Kidney epithelial cell (primary cell): Measurements from ENCODE around the gene OGFR. TPM values are rescaled to one million over a fixed set of nuclear protein-coding genes. Genes with fewer than 3 reads are reported as not detected.

Experiments
- DNase-seq: peaks from one replicate; pipeline ENCODE4 v3.0.0-alpha.2; 2010; ENCODE audit warnings: low read depth
- H3K27me3 ChIP-seq: 2 replicates; pipeline ENCODE4 v1.6.0; 2011; ENCODE audit warnings: low read length; ENCODE audit not compliant: control insufficient read depth, insufficient read depth
- H3K36me3 ChIP-seq: 2 replicates; pipeline ENCODE4 v1.5.1; 2011; ENCODE audit warnings: low read length; ENCODE audit not compliant: control insufficient read depth, insufficient read depth
- H3K4me3 ChIP-seq: 2 replicates; pipeline ENCODE4 v1.5.1; 2011; ENCODE audit warnings: low read depth, mild to moderate bottlenecking, control low read depth, low read length
- total RNA-seq: library from RNA; depleted of rRNA; stranded (reverse); fragments of >200 nt; gene quantifications from 2 replicates; pipeline ENCODE4 v1.2.3, GENCODE V29; 2015
- TF ChIP-seq, protein P1 (sequence below): IDR thresholded peaks from 2 replicates; pipeline ENCODE4 v1.5.1; 2011; ENCODE audit warnings: mild to moderate bottlenecking, moderate library complexity, low read length, control low read depth, inconsistent platforms; ENCODE audit not compliant: insufficient read depth, poor library complexity, severe bottlenecking

The OGFR gene
- total RNA-seq, 1 donor from 2014 or later, result 61.3 TPM

DNA sequence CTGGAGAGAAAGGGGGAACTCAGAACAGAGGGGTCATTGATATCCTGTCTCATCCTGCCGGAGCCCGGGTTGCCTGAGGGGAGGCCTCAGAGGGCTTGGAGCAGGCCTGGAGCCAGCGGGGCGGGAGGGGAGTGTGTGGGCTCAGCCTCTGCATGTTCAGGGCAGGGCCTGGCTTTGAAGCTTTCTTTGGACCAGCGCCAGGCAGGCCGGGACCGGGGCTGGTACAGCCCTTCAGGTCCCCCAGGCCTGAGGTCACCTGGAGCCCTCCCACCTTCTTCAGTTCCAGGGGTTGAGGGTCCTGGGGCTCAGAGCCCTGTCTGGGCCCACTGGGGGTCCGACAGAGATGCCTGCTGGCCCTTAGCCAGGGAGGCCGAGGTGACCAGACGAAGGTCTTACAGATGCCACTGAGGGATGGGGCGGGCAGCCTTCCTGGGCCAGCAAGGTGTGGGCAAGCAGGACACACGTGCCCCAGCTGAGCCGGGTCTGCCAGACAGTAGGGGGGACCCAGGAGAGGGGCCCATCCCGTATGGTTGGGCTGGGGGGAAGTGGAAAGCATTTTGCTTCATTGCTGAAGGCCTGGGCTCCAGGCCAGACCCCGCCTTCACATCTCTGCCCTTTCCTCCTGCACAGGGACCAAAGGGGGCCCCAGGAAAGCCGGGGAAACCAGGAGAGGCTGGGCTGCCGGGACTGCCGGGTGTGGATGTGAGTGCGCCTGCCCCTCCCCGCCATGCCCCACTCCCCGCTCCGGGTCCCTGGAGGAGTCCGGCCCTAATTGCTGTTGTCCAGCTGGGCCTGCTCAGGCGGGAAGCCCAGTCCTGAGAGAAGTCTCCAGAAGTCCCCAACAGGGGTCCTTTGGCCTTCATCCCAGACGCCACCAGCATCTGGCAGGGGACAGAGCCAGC lies 14.2 kb downstream of the OGFR start:
- Histone ChIP-seq H3K4me3 (no peak overlapping the region), H3K27me3 (peaks cover 31% of the 10 kb centered on the region), H3K36me3 (no peaks in the 10 kb centered on the region)
- DNase-seq, result no peak
- TF ChIP-seq, protein P1, sequence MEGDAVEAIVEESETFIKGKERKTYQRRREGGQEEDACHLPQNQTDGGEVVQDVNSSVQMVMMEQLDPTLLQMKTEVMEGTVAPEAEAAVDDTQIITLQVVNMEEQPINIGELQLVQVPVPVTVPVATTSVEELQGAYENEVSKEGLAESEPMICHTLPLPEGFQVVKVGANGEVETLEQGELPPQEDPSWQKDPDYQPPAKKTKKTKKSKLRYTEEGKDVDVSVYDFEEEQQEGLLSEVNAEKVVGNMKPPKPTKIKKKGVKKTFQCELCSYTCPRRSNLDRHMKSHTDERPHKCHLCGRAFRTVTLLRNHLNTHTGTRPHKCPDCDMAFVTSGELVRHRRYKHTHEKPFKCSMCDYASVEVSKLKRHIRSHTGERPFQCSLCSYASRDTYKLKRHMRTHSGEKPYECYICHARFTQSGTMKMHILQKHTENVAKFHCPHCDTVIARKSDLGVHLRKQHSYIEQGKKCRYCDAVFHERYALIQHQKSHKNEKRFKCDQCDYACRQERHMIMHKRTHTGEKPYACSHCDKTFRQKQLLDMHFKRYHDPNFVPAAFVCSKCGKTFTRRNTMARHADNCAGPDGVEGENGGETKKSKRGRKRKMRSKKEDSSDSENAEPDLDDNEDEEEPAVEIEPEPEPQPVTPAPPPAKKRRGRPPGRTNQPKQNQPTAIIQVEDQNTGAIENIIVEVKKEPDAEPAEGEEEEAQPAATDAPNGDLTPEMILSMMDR, result no peak

DNA sequence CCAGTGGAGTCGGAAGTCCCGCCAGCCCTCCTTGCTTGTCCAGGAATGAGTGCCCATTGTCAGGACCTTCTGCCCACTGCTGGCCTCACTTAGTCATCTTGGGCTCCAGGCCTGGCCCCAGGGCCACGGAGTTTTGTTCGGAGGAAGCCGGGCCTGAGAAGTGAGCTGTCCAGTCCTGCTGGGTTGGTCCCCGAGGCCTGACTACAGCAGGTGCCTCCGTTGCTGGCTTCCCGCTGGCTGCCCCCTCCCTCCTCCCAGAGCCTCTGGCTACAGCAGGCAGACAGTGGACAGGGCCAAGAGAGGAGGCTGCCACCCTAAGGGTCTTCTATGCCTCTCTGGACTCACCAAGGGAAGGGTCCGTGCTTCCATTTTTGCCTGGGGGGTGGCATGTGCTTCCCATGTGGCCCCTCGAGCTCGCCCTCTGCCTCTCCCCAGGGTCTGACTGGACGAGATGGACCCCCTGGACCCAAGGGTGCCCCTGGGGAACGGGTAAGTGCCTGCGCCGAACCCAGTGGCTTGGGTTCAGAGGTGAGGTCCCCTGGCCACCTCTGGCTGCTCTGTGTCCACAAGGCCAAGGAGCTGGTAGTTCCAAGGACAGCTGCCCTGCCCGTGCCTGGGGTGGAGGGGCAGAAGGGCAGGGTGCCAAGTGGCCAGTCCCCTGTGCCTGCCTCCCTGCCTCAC lies 15.0 kb downstream of the OGFR start:
- H3K36me3 ChIP-seq, result no peaks in the 10 kb centered on the region
- TF ChIP-seq, protein P1, result no peak

DNA sequence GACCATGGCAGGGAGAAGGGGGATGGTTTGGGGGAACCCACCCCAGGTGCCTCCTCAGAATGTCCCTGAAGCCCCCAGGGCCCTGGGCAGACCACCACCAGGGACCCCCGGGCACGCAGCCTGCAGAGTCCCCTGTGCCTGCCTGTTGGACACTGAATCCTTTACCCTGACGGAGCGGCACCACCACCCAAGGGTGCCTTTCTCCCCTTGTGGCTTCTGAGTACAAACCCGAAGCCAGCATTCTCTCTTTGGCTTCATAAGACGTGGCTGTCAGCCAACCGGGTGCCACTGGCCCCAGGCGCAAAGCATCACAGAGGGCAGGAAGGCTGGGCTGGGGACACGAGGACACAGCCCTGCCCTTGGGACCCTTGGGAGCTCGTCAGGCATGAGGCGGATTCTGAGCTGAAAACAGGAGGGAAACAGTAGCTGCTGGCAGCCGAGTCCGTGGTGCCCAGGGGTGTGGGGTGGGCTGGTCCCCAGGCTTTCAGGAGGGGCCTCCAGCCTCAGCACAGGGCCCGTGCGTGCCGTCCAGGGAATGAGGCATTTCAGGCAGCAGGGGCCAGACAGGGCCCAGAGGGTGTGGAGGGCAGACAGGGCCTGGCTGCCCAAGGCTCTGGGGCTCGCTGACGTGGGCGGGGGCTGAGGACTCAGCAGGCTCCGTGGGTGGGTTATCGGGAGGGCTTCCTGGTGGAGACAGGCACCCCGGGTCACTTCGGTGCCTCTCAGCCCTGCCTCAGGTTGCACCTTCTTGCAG lies 15.8 kb downstream of the OGFR start:
- Histone ChIP-seq H3K27me3 (peaks cover 24% of the 10 kb centered on the region), H3K4me3 (no peak overlapping the region), H3K36me3 (no peaks in the 10 kb centered on the region)
- no peak for DNase-seq
- TF ChIP-seq, protein P1, result no peak

More for the DNA sequence above, 15.0 kb downstream of the OGFR start:
- H3K4me3 ChIP-seq, result no peak overlapping the region
- peaks cover 31% of the 10 kb centered on the region for H3K27me3 ChIP-seq
- DNase-seq, result no peak

DNA sequence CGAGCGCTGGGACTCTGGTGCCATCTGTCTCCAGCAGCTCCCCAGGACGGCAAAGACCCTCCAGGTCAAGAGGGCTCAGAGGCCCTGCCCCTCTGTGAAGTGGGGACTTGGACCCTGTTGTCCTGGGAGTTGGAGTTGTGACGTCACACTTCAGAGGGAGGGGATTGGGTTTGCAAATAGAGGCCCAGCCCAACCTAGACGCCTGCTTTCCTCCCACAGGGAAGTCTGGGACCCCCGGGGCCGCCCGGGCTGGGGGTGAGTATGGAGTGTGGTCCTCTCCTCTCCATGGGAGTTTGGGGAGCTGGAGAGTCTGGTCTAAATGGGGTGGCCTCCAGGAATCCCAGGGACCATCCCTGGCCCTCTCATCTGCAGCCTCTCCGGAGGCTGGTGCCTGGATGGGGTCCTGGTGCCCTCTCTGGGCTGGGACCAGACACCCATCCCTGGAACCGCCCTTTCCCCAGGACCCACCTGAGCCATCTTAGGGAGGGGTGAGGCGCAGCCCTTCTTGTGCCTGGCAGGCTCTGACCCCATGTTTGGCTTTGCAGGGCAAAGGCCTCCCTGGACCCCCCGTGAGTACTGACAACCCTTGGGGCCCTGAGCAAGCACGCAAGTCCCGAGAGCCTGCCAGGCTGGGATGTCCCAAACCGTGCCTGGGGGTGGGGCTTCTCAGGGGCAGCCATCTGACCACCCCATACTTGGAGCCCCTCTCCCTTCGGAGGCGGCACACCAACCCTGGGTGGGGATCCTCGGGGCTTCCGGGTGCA lies 16.5 kb downstream of the OGFR start:
- TF ChIP-seq, protein P1, result no peak

DNA sequence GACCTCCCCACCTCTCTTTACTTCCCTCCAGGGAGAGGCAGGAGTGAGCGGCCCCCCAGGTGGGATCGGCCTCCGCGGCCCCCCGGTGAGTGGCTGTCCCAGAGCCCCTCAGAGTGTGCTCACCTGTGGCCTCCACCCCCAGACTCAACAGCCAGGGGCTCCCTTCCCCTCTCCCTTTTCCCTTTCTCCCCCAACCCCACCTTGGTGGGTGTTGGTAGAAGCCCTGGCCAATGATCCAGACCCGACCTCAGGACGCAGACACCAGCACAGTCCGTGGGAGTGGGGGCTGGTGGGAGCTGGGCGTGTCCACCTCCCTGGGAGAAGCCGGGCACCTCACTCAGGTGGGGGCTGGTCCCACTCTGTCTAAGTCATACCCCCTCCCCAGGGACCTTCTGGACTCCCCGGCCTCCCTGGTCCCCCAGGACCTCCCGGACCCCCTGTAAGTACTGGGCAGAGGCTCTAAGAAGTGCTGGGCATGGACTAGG lies 17.1 kb downstream of the OGFR start:
- TF ChIP-seq, protein P1, result no peak
- peaks cover 12% of the 10 kb centered on the region for H3K27me3 ChIP-seq
- no peaks in the 10 kb centered on the region for H3K36me3 ChIP-seq
- no peak overlapping the region for H3K4me3 ChIP-seq
- DNase-seq, result no peak

More for the DNA sequence above, 16.5 kb downstream of the OGFR start:
- Histone ChIP-seq H3K4me3 (no peak overlapping the region), H3K36me3 (no peaks in the 10 kb centered on the region), H3K27me3 (peaks cover 16% of the 10 kb centered on the region)
- DNase-seq, result no peak
